ENCODE data around the gene TPCN2. TPM values are rescaled to one million over a fixed set of nuclear protein-coding genes. Genes with fewer than 3 reads are reported as not detected.

TPCN2 gene
- total RNA-seq, 6 experiments from 2014 or later: 10.7 to 27.2 (median 15.6) TPM

DNA sequence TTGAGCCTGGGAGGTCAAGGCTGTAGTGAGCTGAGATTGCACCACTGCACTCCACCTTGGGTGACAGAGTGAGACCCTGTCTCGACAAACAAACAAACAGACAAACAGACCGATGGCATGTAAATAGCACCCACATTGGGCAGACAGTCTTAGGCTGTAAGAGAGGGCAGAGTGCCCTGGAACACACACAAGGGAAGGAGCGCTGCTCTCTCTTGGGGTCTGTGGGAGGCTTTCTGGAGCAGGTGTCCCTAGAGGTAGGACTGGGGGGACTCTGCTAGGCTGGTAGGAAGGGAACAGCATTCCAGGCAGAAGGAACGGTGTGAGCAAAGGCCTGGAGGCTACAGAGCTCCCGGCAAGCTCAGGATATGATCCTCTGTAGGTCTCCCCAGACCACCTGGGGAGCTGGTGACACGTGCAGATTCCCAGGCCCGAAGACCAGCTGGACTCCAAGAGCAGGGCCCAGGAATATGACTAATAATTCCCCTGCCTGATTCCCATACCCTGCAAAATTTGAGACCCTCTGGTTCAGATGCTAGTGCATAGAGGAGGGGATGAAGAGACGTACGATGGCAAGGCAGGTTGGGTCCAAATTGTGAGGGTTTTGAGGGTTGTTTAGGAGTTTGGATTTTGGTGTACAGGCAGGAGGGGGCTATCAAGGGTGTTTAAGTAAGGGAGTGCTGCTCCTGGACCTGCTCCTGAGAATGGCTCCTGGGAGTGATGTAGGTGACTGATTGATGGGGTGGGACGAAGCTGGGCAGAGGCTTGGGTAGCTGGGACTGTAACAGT lies 118.6 kb downstream of the TPCN2 start:
- no peak overlapping the region for H3K27ac ChIP-seq
- no peak for TF ChIP-seq POLR2A (IDR thresholded peaks at IDR 0.05)
- TF ChIP-seq, protein P1, sequence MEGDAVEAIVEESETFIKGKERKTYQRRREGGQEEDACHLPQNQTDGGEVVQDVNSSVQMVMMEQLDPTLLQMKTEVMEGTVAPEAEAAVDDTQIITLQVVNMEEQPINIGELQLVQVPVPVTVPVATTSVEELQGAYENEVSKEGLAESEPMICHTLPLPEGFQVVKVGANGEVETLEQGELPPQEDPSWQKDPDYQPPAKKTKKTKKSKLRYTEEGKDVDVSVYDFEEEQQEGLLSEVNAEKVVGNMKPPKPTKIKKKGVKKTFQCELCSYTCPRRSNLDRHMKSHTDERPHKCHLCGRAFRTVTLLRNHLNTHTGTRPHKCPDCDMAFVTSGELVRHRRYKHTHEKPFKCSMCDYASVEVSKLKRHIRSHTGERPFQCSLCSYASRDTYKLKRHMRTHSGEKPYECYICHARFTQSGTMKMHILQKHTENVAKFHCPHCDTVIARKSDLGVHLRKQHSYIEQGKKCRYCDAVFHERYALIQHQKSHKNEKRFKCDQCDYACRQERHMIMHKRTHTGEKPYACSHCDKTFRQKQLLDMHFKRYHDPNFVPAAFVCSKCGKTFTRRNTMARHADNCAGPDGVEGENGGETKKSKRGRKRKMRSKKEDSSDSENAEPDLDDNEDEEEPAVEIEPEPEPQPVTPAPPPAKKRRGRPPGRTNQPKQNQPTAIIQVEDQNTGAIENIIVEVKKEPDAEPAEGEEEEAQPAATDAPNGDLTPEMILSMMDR (IDR thresholded peaks at IDR 0.05): no peak
- ATAC-seq (no peak), DNase-seq (peak in 1 of 3 donors; percentile 5)
- H3K9me3 ChIP-seq: no peaks in the 10 kb centered on the region
- no peaks in the 10 kb centered on the region for H3K36me3 ChIP-seq
- WGBS (ENCODE audit: insufficient coverage, low coverage, low lambda C conversion rate, missing lambda C conversion rate): 78% methylated on average over 5 of the region's 10 CpGs
- intact Hi-C loops (cut with DNase I): no loop called here
- no peaks in the 10 kb centered on the region for H3K4me1 ChIP-seq
- no peaks in the 10 kb centered on the region for H3K27me3 ChIP-seq
- no peak overlapping the region for H3K4me3 ChIP-seq

DNA sequence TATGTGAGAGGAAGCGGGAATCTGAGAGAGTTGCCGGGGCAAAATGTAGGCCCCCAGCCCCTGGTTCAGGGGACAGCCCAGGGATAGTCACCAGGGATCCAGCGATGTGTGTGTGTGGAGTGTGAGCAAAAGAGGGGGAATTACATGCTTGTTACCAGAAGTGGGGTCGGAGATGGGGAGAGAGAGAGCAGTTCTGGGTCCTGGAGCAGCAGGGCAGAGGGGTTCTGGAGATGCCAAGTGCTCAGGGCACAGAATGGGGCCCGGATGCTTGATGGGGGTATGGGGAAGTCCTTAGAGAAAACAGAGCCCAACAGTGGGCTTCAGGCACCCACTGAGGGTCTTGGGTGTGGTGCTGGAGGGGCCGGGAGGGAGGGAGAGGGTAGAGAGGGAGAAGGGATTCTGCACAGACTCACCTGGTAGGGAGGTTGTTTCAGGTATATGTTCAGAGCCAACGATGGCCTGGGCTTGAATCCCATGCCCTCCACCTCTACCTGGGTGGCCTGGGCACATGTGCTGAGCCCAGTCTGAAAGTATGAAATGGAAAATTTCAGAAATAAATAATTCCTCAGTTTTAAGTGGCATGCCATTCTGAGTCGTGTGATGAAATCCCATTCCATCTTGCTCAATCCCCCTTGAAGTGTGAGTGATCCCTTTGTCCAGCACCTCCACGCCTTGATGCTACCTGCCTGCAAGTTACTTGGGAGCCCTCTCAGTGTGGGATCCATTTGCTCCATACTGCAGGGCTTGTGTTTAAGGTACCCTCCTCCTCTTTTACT lies 119.4 kb downstream of the TPCN2 start:
- intact Hi-C loops (cut with DNase I): no loop called here
- no peaks in the 10 kb centered on the region for H3K36me3 ChIP-seq
- ATAC-seq (no peak), DNase-seq (peak in 1 of 3 donors; percentile 29)
- no peak overlapping the region for H3K4me3 ChIP-seq
- H3K9me3 ChIP-seq: no peaks in the 10 kb centered on the region
- no peaks in the 10 kb centered on the region for H3K27me3 ChIP-seq
- no peak overlapping the region for H3K27ac ChIP-seq
- WGBS (ENCODE audit: insufficient coverage, low coverage, low lambda C conversion rate, missing lambda C conversion rate): 80% methylated on average over 9 of the region's 9 CpGs
- no peak for TF ChIP-seq POLR2A (IDR thresholded peaks at IDR 0.05)
- TF ChIP-seq, protein P1 (IDR thresholded peaks at IDR 0.05): no peak
- H3K4me1 ChIP-seq: no peaks in the 10 kb centered on the region

DNA sequence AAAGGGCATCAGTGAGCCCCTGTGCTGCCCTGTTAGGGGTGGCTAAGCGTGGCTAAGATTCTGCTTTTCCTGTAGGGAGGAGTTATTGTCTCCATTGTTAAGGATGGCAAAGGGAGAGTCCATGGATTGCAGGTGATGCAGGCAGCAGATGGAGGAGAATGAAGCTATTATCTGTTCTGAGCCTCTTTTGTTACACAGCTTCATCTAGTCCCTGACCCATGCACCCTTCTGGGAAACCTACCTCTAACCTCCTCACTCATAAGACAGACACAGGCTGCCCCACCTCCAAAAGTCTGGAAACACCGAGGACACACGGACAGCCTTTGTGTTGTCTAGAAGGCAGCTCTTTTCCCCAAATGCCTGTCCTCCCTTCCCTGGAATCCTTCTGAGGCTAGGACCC lies 120.7 kb downstream of the TPCN2 start:
- ATAC-seq (no peak), DNase-seq (peak in 1 of 3 donors; percentile 6)
- Histone ChIP-seq H3K36me3 (no peaks in the 10 kb centered on the region), H3K27ac (no peak overlapping the region), H3K27me3 (no peaks in the 10 kb centered on the region), H3K9me3 (no peaks in the 10 kb centered on the region), H3K4me3 (no peak overlapping the region), H3K4me1 (no peaks in the 10 kb centered on the region)
- 100% methylated on average over 1 of the region's 3 CpGs for WGBS (ENCODE audit: insufficient coverage, low coverage, low lambda C conversion rate, missing lambda C conversion rate)
- no peak for TF ChIP-seq POLR2A (IDR thresholded peaks at IDR 0.05)
- TF ChIP-seq, protein P1 (IDR thresholded peaks at IDR 0.05): no peak
- intact Hi-C loops (cut with DNase I): no loop called here

DNA sequence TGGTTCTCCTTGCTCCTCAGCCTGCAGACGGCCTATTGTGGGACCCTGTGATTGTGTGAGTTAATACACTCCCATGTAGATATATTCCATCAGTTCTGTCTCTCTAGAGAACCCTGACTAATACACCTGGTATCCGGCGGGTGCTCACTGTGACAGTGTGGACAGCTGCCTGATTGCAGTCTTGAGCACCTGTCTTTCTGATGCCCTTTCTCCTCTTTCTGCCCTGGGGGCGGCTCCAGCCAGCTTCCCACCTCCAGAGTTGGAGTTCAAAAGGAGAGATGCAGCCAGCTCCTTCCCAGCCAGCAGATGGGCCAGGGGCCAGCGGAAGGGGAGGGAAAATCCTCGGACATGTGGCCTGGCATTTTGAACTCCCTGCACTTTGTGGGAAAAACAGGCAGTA lies 122.0 kb downstream of the TPCN2 start:
- TF ChIP-seq, protein P1 (IDR thresholded peaks at IDR 0.05): no peak
- TF ChIP-seq POLR2A (IDR thresholded peaks at IDR 0.05): no peak
- WGBS (ENCODE audit: insufficient coverage, low coverage, low lambda C conversion rate, missing lambda C conversion rate): 71% methylated on average over 5 of the region's 6 CpGs
- Histone ChIP-seq H3K27me3 (no peaks in the 10 kb centered on the region), H3K36me3 (no peaks in the 10 kb centered on the region), H3K27ac (no peak overlapping the region), H3K4me1 (no peaks in the 10 kb centered on the region), H3K9me3 (no peaks in the 10 kb centered on the region), H3K4me3 (no peak overlapping the region)
- ATAC-seq (no peak), DNase-seq (peak in 1 of 3 donors; percentile 26)
- intact Hi-C loops (cut with DNase I): no loop called here
